Erythroblast (primary cell): ENCODE measurements around the gene NOL3.

Experiments
- GATA1 ChIP-seq: IDR thresholded peaks from 2 replicates; pipeline ENCODE4 v1.6.1; 2011; ENCODE audit warnings: low read depth, mild to moderate bottlenecking, control low read depth, low read length, moderate library complexity
- POLR2A ChIP-seq: IDR thresholded peaks from 2 replicates; pipeline ENCODE4 v1.6.1; 2011; ENCODE audit warnings: mild to moderate bottlenecking, low read length

- TF ChIP-seq POLR2A, result no peak
- no peak for TF ChIP-seq GATA1
Observed at GRCh38 chr16:67200491-67200890, 30.2 kb downstream of the NOL3 start.
